H1 (cell line): ENCODE data around the gene GLP1R. TPM values are rescaled to one million over a fixed set of nuclear protein-coding genes. Genes with fewer than 3 reads are reported as not detected.

Experiments used
- EZH2 ChIP-seq: fragments of 200-600 bp; sonication (generic); IDR thresholded peaks from 2 replicates; pipeline ENCODE4 v1.7.1; 2012; ENCODE audit warnings: low read depth, mild to moderate bottlenecking, moderate library complexity, low read length, inconsistent platforms; ENCODE audit not compliant: severe bottlenecking
- JUN ChIP-seq: IDR thresholded peaks from 2 replicates; pipeline ENCODE4 v1.6.1; 2011; ENCODE audit warnings: low read depth, mild to moderate bottlenecking, improper control_type of control experiment, low read length
- JUND ChIP-seq: IDR thresholded peaks from 2 replicates; pipeline ENCODE4 v1.6.1; 2011; ENCODE audit warnings: mild to moderate bottlenecking, improper control_type of control experiment, low read length
- POLR2A ChIP-seq, 2 experiments: IDR thresholded peaks; 1 replicate in 1 of 2; 2 replicates in 1 of 2; pipeline ENCODE4 v1.6.1; 2011; ENCODE audit warnings: low read depth in 2 of 2, low read length in 2 of 2, mild to moderate bottlenecking in 2 of 2; ENCODE audit errors: control extremely low read depth in 1 of 2
- RFX5 ChIP-seq: IDR thresholded peaks from 2 replicates; pipeline ENCODE4 v1.6.1; 2011; ENCODE audit warnings: low read depth, low read length, improper control_type of control experiment, borderline replicate concordance
- TCF12 ChIP-seq: IDR thresholded peaks from 2 replicates; pipeline ENCODE4 v1.6.1; 2011; ENCODE audit warnings: low read depth, mild to moderate bottlenecking, low read length
- polyA plus RNA-seq, 7 experiments: library from polyadenylated mRNA; depleted of rRNA in 3 of 7; stranded (reverse) in 5 of 7; unstranded in 2 of 7; fragments of >200 nt in 5 of 7; fragments of 200-250 nt in 2 of 7; gene quantifications; 1 replicate in 5 of 7; 2 replicates in 1 of 7; 4 replicates in 1 of 7; pipeline versions ENCODE4 v1.2.1 to v1.2.3, GENCODE V29; 2011 to 2013; ENCODE audit warnings: missing spikeins in 2 of 7, mixed read lengths in 2 of 7
- total RNA-seq: library from RNA; stranded (reverse); fragmentation: NEBNext Ultra II Directional; extraction: Animal tissue kit (Norgen Biotek cat#: 25700); gene quantifications from 2 replicates; pipeline ENCODE4 v1.2.1, GENCODE V29; 2021

GLP1R gene
- total and polyA plus RNA-seq, 2 of the 8 experiments (the other 6 are each of a cell fraction or from before 2014, with no cell fraction given) = 2.6 to 2.7 TPM

DNA sequence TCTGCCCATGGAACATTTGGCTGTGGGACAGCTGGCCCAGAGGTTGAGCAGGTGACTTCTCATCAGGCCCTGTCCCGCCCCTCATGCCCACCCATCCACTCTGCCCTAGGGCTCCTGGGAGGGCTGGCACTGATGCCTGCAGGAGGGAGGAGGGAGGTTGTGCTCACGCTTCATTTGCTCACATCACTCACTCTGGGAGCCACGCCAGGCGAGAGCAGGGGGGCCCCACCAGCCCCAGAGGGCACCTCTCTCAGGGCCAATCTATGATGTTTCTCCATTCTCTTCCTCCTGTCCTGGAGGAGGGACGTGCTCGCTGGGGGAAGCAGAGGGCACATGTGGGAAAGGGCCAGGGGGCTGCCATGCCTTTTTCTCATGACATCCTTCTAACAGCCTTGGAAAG is 10.9 kb upstream of the GLP1R start (continued):
- TF ChIP-seq JUND (no peak), RFX5 (no peak), JUN (no peak), EZH2 (no peak), POLR2A (IDR thresholded peaks at IDR 0.05; ENCODE audit: control extremely low read depth in 1 of 2, low read depth in 2 of 2, low read length in 2 of 2) (no peak), TCF12 (no peak)
